HG03175 (cell line): Measurements from ENCODE around the gene BMP6.

Experiments used
- ATAC-seq: cut with Tn5 transposase; IDR thresholded peaks from one replicate; pipeline ENCODE4 v1.9.1; 2021; ENCODE audit warnings: mild to moderate bottlenecking, moderate library complexity; ENCODE audit not compliant: unreplicated experiment

The BMP6 gene

DNA sequence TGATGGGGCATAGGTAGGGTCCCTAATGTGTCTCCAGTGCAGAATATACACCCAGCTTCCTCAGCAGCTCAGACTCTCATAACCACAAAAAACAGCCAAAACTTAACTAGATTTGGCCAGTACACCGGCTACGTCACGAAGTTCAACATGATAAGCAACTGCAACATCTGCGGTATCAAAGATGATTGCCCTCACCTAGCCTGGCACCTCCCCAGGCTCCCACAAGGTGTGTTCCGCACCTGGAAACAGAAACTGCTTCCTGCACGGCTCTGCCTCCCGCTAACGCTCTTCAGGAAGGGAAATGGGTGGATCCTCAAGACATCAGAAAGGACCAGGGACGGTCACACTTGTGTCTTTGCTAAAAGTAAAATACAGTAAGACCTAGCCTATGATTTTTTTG lies 175.2 kb downstream of the BMP6 start:
- no peak for ATAC-seq

GRCh38 chr6:7901780-7902179 lies 175.9 kb downstream of the BMP6 start:
- no peak for ATAC-seq

DNA sequence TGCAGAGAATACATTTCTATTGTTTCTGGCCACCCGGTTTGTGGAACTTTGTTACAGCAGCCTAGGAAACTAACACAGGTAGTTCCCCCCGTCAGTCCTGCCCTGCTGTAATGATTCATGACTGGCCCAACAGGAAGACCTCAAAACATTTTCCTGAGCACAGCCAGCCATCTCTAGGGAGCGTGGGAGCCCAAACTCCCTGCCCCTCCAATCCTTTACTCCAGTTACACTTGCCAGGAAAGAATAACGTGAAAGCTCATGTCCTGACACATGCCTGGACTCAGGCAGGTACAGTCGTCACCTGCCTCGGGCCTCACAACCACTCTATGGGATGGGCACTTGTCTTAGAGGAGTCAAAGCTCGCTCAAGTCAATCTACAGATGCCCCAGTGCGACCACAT lies 176.3 kb downstream of the BMP6 start:
- ATAC-seq: no peak

- no peak for ATAC-seq
Measured at GRCh38 chr6:7902867-7903266, 177.0 kb downstream of the BMP6 start.

DNA sequence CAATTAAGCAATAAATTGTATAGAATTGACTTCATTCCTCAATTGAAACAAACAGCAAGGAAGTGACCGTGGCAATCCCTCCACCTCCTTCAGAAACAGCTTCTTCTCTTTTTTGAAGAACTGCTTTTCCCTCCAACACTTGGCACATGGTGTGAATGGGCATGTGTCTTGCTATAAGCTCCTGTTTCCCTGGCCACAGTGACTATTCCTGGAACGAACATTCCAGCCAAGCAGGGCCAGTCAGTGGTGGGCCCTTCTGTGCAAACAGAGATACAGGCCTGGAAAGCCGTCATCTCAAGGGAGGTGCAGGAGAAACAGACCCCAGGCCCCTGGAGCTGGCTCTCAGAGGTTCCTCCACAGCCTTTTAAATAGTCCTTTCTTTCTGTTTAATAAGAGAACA lies 177.8 kb downstream of the BMP6 start:
- ATAC-seq: no peak

DNA sequence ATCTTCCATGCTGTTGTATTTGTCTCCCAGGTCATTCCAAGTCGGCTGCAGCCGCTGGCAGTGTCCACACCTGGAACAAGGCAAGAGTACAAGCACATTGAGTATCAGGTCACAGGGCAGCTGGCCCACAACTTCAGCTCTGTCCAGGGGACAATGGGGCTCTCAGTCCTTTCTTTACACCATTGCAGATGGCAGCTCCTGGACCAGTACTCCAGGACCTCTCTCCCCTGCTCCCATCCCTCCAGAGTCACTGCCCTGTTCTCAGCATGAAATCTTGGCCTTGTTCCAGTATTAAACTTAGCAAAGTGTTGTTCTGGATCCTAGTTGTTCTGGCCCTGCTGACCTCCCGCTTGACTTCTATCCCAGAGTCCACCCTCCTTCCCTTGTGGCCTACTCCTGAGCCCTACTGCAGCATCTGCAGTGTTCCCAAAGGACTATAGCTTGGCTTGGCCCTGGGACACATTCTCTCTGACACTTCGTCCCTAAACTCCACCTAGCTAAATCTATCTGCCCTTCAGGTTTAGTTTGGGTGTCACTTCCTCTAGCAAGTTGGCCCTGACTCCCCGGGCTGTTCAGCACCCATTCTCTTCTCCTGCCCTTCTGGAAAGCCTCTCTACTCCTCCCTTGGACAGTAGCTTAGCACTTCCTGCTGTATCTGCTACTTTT lies 178.9 kb downstream of the BMP6 start:
- ATAC-seq: no peak

GRCh38 chr6:7905416-7905815 lies 179.5 kb downstream of the BMP6 start:
- no peak for ATAC-seq

DNA sequence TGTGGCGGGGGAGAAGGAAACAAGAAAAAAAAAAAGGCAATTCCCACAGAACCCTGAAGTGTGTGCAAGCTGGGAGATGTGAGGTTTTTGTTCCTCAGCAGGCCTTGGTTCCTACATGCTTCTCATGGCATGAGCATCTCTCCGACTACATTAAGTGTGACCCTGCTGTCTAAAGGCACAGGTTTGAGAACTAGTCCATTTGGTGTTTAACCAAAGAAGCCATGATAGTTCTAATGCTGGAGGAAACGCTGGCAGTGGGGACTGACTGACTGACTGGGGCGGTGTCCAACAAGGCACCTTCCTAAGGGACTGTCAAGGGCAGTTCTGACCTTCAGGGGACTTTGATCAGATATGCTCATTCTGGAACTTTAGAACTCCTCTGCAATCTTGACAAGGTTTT lies 180.8 kb downstream of the BMP6 start:
- no peak for ATAC-seq

DNA sequence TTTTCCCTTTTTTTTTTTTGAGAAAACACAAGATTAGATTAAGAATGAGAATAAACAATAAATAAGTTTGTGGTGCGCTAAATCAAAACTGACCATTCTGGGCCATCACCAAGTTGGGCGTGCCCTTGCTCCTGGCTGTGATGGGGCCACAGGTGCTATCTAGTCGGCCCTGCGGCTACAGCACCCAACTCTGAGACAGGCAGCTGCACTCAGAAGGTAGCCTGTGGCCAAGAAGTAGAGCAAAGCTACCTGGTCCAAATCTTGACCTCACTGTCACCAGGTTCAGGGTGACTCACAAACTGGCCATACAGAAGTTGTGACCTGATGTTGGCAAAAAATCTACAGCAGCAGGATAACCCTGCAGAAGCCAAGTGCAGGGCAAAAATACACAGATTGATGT lies 181.3 kb downstream of the BMP6 start:
- ATAC-seq: no peak

- peak; percentile 34 for ATAC-seq
Measured at GRCh38 chr6:7909323-7910276, 183.7 kb downstream of the BMP6 start.

DNA sequence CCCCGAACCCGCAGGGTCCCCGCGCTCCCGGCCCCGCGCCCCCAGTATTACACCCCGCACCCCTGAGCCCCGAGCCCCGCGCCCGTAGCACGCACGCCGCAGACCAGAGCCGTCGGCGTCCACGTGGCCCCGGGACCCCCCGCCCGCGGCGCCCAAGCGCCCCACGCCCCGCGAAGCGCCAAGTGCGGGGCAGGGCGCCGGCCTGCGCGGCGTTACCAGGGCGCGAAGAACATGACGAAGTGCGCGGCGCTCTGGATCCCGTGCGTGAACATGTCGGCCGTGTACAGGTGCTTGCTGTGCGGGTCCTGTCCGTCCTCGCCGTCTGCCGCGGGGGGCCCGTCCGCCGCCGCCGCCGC lies 184.4 kb downstream of the BMP6 start:
- peak; percentile 21 for ATAC-seq

DNA sequence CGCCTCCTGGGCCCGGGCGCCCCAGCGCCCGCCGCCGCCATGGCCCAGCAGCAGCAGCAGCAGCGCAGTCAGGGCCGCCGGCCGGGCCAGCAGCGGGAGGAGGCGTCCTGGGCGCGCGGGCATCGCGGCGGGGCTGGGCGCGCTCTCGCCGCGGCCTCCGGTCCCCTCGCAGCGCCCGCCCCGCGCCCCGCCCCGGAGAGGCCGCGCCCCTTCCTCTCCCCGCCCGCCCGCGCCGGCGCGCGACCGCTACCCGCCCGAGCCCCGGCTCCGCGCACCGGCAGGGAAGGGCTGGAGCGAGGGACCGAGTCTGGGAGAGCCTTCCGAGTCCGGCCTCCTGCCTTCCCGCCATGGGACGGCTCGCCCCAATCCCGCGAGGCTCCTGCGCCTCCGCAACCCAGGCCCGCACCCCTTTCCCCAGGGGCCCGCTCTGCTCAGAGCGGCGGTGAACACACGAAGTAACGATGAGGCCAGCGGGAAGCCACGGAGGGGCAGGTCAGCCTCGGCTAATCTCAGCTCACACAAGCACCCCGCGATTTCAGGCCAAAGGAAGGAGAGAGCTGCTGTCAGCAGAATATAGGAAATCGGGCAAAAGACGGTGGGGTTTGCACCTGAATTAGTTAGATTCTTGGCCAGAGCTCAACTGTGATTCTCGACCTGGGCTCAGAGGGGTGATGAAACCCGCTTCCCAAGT lies 184.9 kb downstream of the BMP6 start, which contains the start of gene TXNDC5:
Gene TXNDC5 (minus strand): TSS at position 135 of the 691 bp plus-strand sequence. CDS start 12 bp downstream, at position 123.
- peak; percentile 61 for ATAC-seq

DNA sequence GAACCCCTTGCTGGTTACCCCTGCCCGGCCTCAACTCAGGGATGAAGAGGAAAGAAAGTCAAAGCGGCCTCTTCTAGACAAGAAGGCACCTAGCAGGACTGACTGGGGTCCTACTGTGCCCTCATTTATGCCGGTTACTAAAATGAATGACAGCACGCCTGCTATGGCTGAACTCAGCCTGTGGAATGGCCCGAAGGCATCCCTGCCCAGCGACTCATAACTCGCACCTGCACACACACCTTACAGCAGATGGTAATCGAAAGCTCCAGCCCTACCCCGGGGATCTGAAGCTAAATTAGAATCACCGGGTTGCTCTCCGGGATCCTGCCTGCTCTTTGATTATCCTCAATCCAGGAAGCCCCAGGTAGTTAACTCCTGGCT lies 185.4 kb downstream of the BMP6 start:
- no peak for ATAC-seq

DNA sequence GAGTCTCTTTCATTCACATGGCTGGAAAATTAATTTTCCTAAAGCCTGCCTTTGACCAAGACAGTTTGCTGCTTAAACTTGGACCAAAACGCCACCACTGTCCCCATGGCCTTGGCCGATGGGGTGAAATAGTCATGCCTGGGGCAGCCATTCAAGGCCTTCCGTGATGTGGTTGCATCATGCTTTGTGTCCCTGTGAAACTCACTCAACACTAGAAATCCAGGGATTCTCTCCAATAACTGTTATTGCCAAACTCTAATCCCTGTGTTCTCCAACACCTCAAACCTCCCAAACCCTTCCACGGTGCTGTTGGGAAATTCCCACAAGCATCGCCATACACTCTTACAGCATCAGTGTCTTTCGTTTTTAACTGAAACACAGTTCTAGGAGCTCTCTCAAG lies 186.1 kb downstream of the BMP6 start:
- ATAC-seq: no peak

DNA sequence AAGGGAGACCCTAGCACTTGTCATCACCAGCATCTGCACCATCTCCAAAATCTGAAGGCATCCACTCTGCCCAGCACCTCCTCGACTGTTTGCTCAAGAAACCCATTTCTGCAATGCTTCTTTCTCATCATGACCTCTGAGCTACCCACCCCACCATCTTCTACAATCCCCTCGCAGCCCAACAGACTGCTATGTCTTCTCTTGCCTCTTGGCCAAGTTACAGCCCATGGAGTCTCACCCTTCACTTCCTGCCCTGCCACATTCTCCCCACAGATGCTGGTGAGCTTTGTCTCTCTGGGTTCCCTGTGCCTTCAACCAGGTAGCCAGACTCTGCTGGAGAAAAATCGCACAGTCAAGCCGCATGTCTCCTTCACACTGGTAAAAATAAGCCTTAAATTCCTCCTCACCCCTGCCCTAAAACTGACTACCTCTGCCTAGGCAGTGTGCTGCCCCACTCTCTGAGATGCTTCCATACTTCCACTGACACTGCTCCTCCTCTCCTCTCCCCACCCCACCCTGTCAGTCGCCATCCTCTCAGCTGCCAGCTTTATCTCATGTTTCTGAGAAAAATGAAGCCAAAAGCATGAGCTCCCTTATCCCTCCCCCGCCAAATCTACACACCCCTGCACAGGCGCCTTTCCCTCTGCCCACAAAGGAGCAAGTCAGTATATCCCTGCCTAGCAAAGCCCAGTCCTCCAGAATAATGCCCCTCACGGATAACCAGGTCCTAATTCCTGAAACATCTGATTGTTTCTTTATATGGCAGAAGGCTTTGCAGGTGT lies 187.0 kb downstream of the BMP6 start:
- no peak for ATAC-seq

GRCh38 chr6:7914311-7914710 lies 188.4 kb downstream of the BMP6 start:
- no peak for ATAC-seq

- ATAC-seq: no peak
Measured at GRCh38 chr6:7914991-7915789, 189.3 kb downstream of the BMP6 start.

GRCh38 chr6:7916959-7917358 lies 191.1 kb downstream of the BMP6 start:
- ATAC-seq: peak; percentile 85

DNA sequence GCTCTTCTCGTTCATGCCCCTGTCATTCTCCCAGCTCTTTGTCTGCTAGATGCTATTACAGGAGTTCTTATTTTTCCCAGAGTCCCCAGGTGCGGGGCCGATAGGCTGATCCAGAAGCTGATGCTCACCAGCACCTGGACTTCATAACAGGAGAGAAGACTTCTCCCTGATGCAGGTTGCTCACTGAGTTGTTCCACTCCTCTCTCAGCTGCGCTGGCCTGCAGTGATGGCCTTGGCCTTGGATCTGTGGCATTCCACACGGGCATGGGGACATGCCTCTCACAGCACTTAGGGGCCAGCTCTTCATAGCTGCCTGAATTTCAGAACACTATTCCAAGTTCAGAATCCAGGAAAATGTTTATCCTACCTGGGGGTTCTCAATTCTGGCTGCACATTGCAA lies 191.8 kb downstream of the BMP6 start:
- ATAC-seq: no peak

- no peak for ATAC-seq
Measured at GRCh38 chr6:7918403-7918802, 192.5 kb downstream of the BMP6 start.
